Pancreas (tissue), 10 donors: ENCODE measurements around the gene RND3. TPM values are rescaled to one million over a fixed set of nuclear protein-coding genes. Genes with fewer than 3 reads are reported as not detected.

ENCODE experiments used
- ATAC-seq, 4 donors: fragments of 200-7000 bp; cut with Tn5 transposase; one replicate each; pipeline versions ENCODE4 v1.8.0 to v1.9.1; 2020; ENCODE audit warnings: mild to moderate bottlenecking in 4 of 4, moderate library complexity in 4 of 4
- DNase-seq, 6 donors: peaks; one replicate each; pipeline ENCODE4 v3.0.0-alpha.2; 2020
- FAIRE-seq: peaks from 2 replicates; lab custom pipeline; 2012; peaks lifted over from hg19 to GRCh38; lab: Jason Lieb, UNC
- H3K27ac ChIP-seq, 4 donors: fragments of 200-600 bp; sonication (generic); 1 replicate in 3 of 4; 2 replicates in 1 of 4; pipeline versions ENCODE4 v1.5.0 to v1.8.0; 2020
- H3K27me3 ChIP-seq, 4 donors: fragments of 200-600 bp; one replicate each; pipeline ENCODE4 v1.8.0; 2021
- H3K36me3 ChIP-seq, 3 donors: fragments of 200-600 bp; sonication (generic) in 1 of 3; one replicate each; pipeline versions ENCODE4 v1.5.0 to v1.8.0; 2020 to 2021
- H3K4me1 ChIP-seq, 3 donors: fragments of 200-600 bp; one replicate each; pipeline ENCODE4 v1.8.0; 2021
- H3K4me3 ChIP-seq, 4 donors: fragments of 200-600 bp; sonication (generic) in 2 of 4; one replicate each; pipeline versions ENCODE4 v1.5.0 to v1.8.0; 2020 to 2021
- H3K9me3 ChIP-seq, 4 donors: fragments of 200-600 bp; one replicate each; pipeline ENCODE4 v1.8.0; 2021
- WGBS, 2 donors: extraction: QIAGEN DNeasy Blood & Tissue Kit; methylation state at CpG; one replicate each; pipeline ENCODE4 v1.1.7; 2013; 5-methylcytosine and 5-hydroxymethylcytosine counted together
- intact Hi-C, 3 donors: fragments of 100-400 bp; cut with DNase I; formaldehyde crosslinking; loops; one replicate each; pipeline versions ENCODE4 v1.11.1 to v1.14.2; 2022
- polyA plus RNA-seq, 2 donors: library from polyadenylated mRNA; stranded (reverse); fragments of 200-250 nt; gene quantifications; one replicate each; pipeline ENCODE4 v1.2.3, GENCODE V29; 2013
- total RNA-seq, 6 donors: library from RNA; stranded (reverse); fragmentation: NEBNext Ultra II Directional in 4 of 6; extraction: Animal tissue kit (Norgen Biotek cat#: 25700) in 4 of 6; gene quantifications; one replicate each; pipeline versions ENCODE4 v1.2.1 to v1.2.4, GENCODE V29; 2021 to 2023
- TF ChIP-seq, protein P1 (sequence below), 4 donors: fragments of 200-600 bp; sonication (generic) in 3 of 4; IDR thresholded peaks; one replicate each; pipeline versions ENCODE4 v1.5.0 to v1.8.0; 2021; ENCODE audit warnings: antibody characterized with exemption in 4 of 4
- donor health status: healthy with polysubstance abuse.
- donor health status: DM: no; HTN: no; CAD: no; lungs with moderate emphysema.
- donor health status: DM: no; HTN: no; CAD: no.
- donor health status: control.
- donor health status: control.
- donor health status: Bipolar disorder and iron deficiency.
- donor health status: DM: yes; HTN: yes; CAD: no.
- donor health status: DM: no; HTN: no; CAD: no.
- donor health status: DM: no; HTN: no; CAD: no.
- donor health status: DM: yes; HTN: yes; CAD: no.

Gene RND3
- total and polyA plus RNA-seq, 8 donors, result 3.9 to 9.8 (median 4.7) TPM

DNA sequence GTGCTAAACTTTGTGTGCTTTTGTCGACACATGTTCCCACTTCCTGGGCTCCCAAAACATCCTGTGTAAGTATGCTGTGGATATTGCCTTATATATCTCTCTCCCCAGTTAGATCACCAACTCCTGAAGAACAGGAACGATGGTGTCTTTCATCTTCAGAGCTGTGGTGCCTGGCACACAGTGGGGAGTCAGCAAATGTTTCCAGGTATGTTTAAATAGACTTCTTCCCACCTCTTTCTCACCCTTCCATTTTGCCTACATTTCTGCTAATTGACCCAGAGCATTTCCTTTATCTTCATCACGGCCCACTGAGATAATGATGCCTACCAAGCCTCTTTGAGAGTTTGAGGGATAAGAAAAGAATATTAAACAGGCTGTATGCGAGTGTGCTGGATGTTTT is 60.7 kb downstream of the RND3 start:
- Histone ChIP-seq H3K27me3 (no peaks in the 10 kb centered on the region), H3K4me3 (no peak overlapping the region), H3K27ac (no peak overlapping the region), H3K9me3 (no peaks in the 10 kb centered on the region), H3K36me3 (no peaks in the 10 kb centered on the region), H3K4me1 (no peaks in the 10 kb centered on the region)
- no peak for FAIRE-seq
- intact Hi-C loops, result no loop called here
- no peak for DNase-seq
- TF ChIP-seq, protein P1, sequence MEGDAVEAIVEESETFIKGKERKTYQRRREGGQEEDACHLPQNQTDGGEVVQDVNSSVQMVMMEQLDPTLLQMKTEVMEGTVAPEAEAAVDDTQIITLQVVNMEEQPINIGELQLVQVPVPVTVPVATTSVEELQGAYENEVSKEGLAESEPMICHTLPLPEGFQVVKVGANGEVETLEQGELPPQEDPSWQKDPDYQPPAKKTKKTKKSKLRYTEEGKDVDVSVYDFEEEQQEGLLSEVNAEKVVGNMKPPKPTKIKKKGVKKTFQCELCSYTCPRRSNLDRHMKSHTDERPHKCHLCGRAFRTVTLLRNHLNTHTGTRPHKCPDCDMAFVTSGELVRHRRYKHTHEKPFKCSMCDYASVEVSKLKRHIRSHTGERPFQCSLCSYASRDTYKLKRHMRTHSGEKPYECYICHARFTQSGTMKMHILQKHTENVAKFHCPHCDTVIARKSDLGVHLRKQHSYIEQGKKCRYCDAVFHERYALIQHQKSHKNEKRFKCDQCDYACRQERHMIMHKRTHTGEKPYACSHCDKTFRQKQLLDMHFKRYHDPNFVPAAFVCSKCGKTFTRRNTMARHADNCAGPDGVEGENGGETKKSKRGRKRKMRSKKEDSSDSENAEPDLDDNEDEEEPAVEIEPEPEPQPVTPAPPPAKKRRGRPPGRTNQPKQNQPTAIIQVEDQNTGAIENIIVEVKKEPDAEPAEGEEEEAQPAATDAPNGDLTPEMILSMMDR (IDR thresholded peaks at IDR 0.05), result no peak
- ATAC-seq, result no peak
- 59 to 72% methylated on average over 4 of the region's 4 CpGs for WGBS, 2 donors

DNA sequence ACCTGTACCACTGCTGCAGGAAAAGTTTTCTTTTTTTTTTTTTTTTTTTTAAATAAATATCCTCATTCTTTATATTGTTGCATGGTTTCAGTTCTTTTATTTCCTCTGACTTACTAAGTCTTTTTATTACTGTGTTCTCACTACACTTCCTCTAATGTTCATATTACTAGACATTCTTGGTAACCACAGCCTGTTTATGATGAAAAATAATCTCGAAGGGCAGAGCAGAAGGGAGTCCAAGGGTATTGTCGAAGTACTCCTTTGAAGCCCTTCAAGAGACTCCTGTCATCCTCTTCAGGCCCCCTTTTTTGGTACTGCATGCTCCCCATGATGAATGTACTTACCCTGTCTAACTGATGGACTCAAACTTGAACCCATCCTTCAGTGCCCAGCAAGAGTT is 61.2 kb downstream of the RND3 start:
- TF ChIP-seq, protein P1 (IDR thresholded peaks at IDR 0.05), result no peak
- Histone ChIP-seq H3K27ac (no peak overlapping the region), H3K9me3 (no peaks in the 10 kb centered on the region), H3K36me3 (no peaks in the 10 kb centered on the region), H3K4me1 (no peaks in the 10 kb centered on the region), H3K4me3 (no peak overlapping the region), H3K27me3 (no peaks in the 10 kb centered on the region)
- ATAC-seq (no peak), FAIRE-seq (no peak), DNase-seq (no peak)
- 66 to 74% methylated on average over 2 of the region's 2 CpGs for WGBS, 2 donors
- intact Hi-C loops, result no loop called here

DNA sequence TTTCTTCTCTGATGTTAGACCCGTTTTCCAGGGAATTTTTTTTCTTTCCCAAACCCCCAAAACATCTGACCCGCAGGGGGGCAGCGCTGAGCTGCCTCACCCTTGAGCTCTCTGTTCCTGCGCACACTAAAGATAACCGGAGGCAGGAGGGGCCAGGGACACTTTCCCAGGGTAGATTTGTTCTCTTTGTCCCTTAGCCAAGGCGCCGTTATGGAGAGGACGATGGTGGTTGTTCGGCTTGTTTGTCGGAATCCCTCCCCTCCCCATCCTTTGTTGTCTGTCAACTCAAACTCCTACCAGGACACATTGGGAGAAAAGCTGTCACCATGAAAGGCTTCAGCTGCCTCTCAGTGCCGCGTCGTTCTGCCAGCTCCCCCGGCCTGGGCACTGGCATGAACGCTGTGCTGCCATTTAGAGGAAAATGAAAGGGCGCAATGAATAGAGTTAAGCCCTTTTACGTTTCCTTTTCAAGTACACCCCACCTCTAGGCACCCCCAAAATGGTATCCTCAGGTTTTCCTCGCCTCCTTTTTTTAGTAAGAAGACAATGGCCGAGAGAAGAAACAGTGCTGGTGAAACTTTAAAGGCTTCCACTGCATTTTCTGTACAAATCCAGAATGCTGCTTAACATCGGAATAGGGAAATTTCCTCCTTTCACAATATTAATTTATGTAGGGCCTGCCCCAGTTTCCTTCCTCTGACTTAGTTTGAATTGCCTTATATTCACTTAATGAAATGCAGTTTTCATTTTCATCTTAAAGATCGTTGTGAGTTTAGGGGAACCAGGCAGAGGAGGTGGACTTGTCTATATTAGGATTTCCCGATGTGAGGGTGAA is 62.1 kb downstream of the RND3 start:
- TF ChIP-seq, protein P1 (IDR thresholded peaks at IDR 0.05), result no peak
- intact Hi-C loops, result no loop called here
- no peak for DNase-seq
- H3K27me3 ChIP-seq, result no peaks in the 10 kb centered on the region
- no peak overlapping the region for H3K27ac ChIP-seq
- no peaks in the 10 kb centered on the region for H3K9me3 ChIP-seq
- no peak for FAIRE-seq
- WGBS, 2 donors, result 53 to 58% methylated on average over 22 of the region's 22 CpGs
- no peaks in the 10 kb centered on the region for H3K4me1 ChIP-seq
- no peak for ATAC-seq
- H3K36me3 ChIP-seq, result no peaks in the 10 kb centered on the region
- no peak overlapping the region for H3K4me3 ChIP-seq

DNA sequence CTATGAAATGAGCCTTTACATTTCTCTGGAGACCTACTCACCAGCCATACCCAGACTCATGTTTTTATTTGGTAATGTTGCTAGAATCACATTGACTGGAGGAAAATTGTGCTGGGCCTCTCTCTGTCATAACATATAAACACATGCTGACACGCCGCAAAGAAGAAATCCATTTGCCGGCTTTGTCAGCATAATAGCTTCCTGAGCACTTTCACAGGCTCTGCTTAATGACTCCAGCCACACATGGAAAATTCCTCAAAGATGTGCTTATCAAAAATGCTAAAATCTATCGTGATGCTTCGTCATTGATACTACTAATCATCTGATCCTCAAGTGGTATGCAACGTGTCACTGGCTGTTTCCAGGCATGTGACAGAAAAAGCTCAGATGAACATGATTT is 63.1 kb downstream of the RND3 start:
- Histone ChIP-seq H3K27ac (no peak overlapping the region), H3K36me3 (no peaks in the 10 kb centered on the region), H3K4me1 (no peaks in the 10 kb centered on the region), H3K27me3 (no peaks in the 10 kb centered on the region), H3K4me3 (no peak overlapping the region), H3K9me3 (no peaks in the 10 kb centered on the region)
- FAIRE-seq (no peak), ATAC-seq (no peak), DNase-seq (no peak)
- TF ChIP-seq, protein P1 (IDR thresholded peaks at IDR 0.05), result no peak
- intact Hi-C loops, result no loop called here
- WGBS, 2 donors, result 70 to 75% methylated on average over 6 of the region's 6 CpGs

DNA sequence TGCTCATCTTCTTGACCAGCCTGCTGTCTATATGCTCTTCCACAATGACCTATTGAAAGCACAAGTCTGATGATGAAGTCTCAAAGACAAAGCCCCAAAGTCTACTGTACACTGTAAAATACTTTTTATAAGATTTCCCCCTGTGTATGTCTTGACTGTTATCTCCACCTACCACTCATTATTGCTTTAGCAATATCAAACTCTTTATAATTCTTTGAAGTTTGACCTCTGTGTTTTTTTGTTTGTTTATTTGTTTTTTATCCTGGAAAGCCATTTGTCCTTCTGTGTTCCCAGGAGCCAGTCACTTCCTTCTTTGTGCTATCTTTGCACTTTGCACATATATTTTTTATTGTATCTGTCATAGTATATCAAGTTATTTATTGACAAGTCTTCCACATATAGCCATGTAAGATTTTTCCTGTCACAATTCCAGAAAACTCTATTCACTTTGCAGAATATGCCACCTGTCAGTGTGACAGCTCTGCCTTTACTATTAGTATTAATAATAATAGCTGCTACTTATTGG is 66.3 kb downstream of the RND3 start:
- intact Hi-C loops, result no loop called here
- no peak for FAIRE-seq
- Histone ChIP-seq H3K4me3 (no peak overlapping the region), H3K36me3 (no peaks in the 10 kb centered on the region), H3K27ac (no peak overlapping the region), H3K27me3 (no peaks in the 10 kb centered on the region), H3K4me1 (no peaks in the 10 kb centered on the region), H3K9me3 (no peaks in the 10 kb centered on the region)
- TF ChIP-seq, protein P1 (IDR thresholded peaks at IDR 0.05), result no peak
- DNase-seq, result no peak
- no peak for ATAC-seq
